Thoracic aorta (tissue), 2 donors: ENCODE data around the gene MYO1E. TPM values are rescaled to one million over a fixed set of nuclear protein-coding genes. Genes with fewer than 3 reads are reported as not detected.

Source experiments
- ATAC-seq: fragments of 150-250 bp; one replicate; pipeline ENCODE4 v1.8.0; 2017; ENCODE audit warnings: low read depth; ENCODE audit not compliant: insufficient number of reproducible peaks, low FRiP score
- DNase-seq: peaks from one replicate; pipeline ENCODE4 v3.0.0-alpha.2; 2020; ENCODE audit warnings: low spot score
- H3K27ac ChIP-seq, 2 donors: fragments of 200-600 bp; sonication (generic); 1 replicate in 1 of 2; 2 replicates in 1 of 2; pipeline ENCODE4 v1.5.1; 2016; ENCODE audit warnings: mild to moderate bottlenecking in 2 of 2, moderate library complexity in 2 of 2
- H3K27me3 ChIP-seq: fragments of 200-600 bp; sonication (generic); replicated peaks from 2 replicates; pipeline ENCODE4 v1.6.0; 2016; ENCODE audit warnings: mild to moderate bottlenecking; ENCODE audit not compliant: insufficient read depth
- H3K36me3 ChIP-seq: fragments of 200-600 bp; sonication (generic); one replicate; pipeline ENCODE4 v1.5.1; 2016
- H3K4me1 ChIP-seq, 2 donors: fragments of 200-600 bp; sonication (generic); 1 replicate in 1 of 2; 2 replicates in 1 of 2; pipeline versions ENCODE4 v1.5.1 to v1.6.0; 2016; ENCODE audit warnings: low read depth in 2 of 2, mild to moderate bottlenecking in 1 of 2; ENCODE audit not compliant: control insufficient read depth in 1 of 2
- H3K4me3 ChIP-seq: fragments of 200-600 bp; sonication (generic); 2 replicates; pipeline ENCODE4 v1.5.1; 2016; ENCODE audit warnings: mild to moderate bottlenecking
- H3K9me3 ChIP-seq: fragments of 200-600 bp; sonication (generic); 2 replicates; pipeline ENCODE4 v1.5.1; 2016
- total RNA-seq, 2 donors: library from RNA; depleted of rRNA; stranded (reverse); fragments of >200 nt; gene quantifications; one replicate each; pipeline versions ENCODE4 v1.1.0 to v1.2.3, GENCODE V29; 2016
- TF ChIP-seq, protein P1 (sequence below): fragments of 200-600 bp; sonication (generic); IDR thresholded peaks from one replicate; pipeline ENCODE4 v1.5.1; 2019; ENCODE audit warnings: antibody characterized with exemption

MYO1E gene
- total RNA-seq, 2 donors from 2014 or later, result 56.2 to 121 TPM

DNA sequence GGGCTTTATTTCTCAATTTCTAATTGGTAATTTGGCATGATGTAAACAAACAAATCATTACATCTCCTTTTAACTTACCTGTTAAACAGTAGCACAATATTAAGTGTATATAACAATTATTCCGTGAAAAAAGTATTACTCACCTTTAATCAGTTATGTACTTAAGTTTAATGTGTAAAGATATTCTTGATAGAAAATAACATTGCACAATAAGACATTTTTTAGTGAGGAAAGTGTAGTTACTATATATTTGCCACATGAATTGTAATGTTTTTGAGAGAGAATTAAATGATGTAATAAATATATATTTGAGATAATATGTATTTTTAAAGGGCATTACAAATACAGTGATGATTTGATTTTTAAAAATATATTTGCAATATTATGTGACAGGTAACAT lies 278.6 kb downstream of the MYO1E start:
- DNase-seq (no peak), ATAC-seq (no peak)
- Histone ChIP-seq H3K27me3 (no peaks in the 10 kb centered on the region), H3K4me1 (no peaks in the 10 kb centered on the region), H3K9me3 (no peaks in the 10 kb centered on the region), H3K27ac (no peak overlapping the region), H3K36me3 (peaks cover 51% of the 10 kb centered on the region), H3K4me3 (no peak overlapping the region)
- TF ChIP-seq, protein P1, sequence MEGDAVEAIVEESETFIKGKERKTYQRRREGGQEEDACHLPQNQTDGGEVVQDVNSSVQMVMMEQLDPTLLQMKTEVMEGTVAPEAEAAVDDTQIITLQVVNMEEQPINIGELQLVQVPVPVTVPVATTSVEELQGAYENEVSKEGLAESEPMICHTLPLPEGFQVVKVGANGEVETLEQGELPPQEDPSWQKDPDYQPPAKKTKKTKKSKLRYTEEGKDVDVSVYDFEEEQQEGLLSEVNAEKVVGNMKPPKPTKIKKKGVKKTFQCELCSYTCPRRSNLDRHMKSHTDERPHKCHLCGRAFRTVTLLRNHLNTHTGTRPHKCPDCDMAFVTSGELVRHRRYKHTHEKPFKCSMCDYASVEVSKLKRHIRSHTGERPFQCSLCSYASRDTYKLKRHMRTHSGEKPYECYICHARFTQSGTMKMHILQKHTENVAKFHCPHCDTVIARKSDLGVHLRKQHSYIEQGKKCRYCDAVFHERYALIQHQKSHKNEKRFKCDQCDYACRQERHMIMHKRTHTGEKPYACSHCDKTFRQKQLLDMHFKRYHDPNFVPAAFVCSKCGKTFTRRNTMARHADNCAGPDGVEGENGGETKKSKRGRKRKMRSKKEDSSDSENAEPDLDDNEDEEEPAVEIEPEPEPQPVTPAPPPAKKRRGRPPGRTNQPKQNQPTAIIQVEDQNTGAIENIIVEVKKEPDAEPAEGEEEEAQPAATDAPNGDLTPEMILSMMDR, result no peak

DNA sequence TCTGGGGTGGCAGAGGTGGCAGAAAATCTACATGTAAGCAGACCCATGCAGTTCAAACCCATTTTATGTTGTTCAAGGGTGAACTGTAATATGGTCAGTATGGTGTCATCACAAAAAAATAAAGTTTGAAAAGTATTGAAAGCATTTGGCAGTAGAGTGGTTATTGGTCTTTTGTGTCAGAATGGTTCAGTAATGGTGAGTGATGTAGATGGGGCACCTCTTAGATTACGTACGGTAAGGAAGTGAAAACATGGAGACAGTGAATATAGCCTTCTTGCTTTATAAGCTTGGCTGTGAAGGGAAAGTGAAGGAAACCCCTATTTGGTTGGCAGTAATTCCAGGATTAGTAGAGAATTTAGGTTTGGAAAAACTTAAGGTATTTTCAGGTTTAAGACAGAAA lies 284.9 kb downstream of the MYO1E start:
- no peak for ATAC-seq
- no peak for DNase-seq
- Histone ChIP-seq H3K9me3 (no peaks in the 10 kb centered on the region), H3K4me3 (no peak overlapping the region), H3K4me1 (no peaks in the 10 kb centered on the region), H3K36me3 (peaks cover 39% of the 10 kb centered on the region), H3K27ac (no peak overlapping the region), H3K27me3 (no peaks in the 10 kb centered on the region)
- TF ChIP-seq, protein P1, result no peak

Other genes with a start within 250 kb of the MYO1E start
- gene LDHAL6B, start 166.0 kb downstream of the MYO1E start, total RNA-seq, result not detected
- under 1 TPM; 0.14 to 0.71 TPM for gene FAM81A, start 65.3 kb upstream of the MYO1E start, total RNA-seq
- under 1 TPM in 1 of 2 donors, not detected in 1; 0.92 TPM for gene GCNT3, start 238.9 kb upstream of the MYO1E start, total RNA-seq